HuH-7 (cell line): ENCODE results near the gene ZBTB46.
"Not testable (repeated sequence)": the region's sequence is repeated elsewhere in the genome, so short reads cannot be mapped to it uniquely, and the experiment has no call there.

Experiments
- DNase-seq: peaks from one replicate; pipeline ENCODE4 v3.0.0; 2011; ENCODE audit warnings: low spot score

ZBTB46 gene

GRCh38 chr20:63858393-63859165 lies 27.5 kb upstream of the ZBTB46 start:
- peak; percentile 79 for DNase-seq

DNA sequence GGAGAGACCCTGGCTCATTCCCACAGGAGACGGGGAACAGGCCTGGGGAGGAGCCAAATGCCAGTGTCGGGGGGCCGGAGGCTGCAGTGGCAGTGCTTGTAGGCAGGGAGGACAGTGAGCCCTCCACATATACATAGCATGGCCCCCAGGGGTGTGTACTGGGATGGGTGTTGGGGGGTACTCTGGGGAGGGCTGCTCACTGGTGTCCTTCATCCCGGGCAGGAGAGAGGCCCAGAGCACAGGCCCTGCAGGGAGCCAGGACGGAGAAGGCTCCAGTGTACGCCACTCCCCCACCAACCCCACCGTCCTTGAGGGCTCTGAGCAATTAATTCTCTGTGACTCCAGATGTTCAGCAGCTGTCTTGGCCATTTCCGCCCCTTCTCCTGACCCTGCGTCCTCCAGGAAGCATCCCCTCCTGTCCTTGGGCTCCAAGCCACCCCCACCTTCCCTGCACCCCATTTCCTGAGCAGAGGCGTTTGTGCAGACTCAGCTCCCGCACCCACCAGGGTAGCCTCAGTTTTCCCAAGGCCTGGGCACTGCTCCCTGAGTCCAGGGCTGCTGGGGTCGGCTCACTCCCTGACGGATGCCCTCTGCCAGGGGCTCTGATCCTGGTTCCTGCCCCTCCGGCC lies 26.8 kb upstream of the ZBTB46 start:
- no peak for DNase-seq

GRCh38 chr20:63856098-63856511 lies 25.0 kb upstream of the ZBTB46 start:
- DNase-seq, result no peak

DNA sequence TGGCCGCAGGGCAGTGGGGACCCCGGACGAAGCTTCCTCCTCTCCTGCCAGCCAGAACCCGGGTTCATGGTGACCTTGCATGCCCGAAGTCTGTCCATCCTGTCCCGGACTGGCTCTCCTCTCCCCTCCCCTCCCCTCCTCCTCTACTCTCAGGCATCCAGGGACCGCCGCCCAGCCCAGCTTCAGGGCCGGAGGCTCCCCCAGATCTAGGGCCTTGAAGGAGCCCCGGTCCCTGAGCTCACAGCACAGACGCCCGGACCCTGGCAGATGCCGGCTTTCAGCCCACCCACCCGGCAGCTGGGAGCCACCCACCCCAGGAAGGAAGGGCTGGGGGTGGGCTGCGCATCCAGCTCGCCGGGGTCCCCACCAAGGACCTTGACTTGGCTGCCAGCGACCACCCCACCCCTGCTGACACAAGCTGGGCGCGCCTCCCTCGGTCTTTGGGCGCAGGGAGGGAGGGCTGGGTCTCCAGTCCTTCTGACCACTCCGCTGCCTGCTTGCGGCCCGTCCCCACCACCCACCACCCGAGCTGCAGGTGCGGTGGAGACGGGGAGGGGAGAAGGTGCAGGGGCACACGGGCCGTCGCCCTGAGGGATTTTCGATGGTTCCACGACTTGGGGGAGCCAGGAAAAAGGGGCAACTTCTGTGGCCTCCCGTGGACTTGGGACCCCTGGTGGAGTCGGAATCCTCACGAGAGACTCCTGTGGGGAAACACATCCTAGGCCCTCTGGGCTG lies 24.5 kb upstream of the ZBTB46 start:
- DNase-seq, result no peak

- no peak for DNase-seq
Observed at GRCh38 chr20:63854766-63855362, 23.8 kb upstream of the ZBTB46 start.

GRCh38 chr20:63854069-63854765 lies 23.2 kb upstream of the ZBTB46 start:
- DNase-seq, result no peak

- DNase-seq, result not testable (repeated sequence)
Observed at GRCh38 chr20:63853733-63854068, 22.6 kb upstream of the ZBTB46 start.

DNA sequence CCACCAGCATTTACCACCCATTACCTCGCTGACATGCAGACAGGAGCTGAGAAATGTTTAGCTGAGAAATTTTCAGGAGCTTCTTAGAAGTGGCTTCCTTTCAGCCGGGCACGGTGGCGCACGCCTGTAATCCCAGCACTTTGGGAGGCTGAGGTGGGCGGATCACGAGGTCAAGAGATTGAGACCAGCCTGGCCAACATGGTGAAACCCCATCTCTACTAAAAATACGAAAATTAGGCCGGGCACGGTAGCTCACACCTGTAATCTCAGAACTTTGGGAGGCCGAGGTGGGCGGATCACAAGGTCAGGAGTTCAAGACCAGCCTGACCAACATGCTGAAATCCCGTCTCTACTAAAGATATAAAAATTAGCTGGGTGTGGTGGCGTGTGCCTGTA lies 20.5 kb upstream of the ZBTB46 start:
- not testable (repeated sequence) for DNase-seq

DNA sequence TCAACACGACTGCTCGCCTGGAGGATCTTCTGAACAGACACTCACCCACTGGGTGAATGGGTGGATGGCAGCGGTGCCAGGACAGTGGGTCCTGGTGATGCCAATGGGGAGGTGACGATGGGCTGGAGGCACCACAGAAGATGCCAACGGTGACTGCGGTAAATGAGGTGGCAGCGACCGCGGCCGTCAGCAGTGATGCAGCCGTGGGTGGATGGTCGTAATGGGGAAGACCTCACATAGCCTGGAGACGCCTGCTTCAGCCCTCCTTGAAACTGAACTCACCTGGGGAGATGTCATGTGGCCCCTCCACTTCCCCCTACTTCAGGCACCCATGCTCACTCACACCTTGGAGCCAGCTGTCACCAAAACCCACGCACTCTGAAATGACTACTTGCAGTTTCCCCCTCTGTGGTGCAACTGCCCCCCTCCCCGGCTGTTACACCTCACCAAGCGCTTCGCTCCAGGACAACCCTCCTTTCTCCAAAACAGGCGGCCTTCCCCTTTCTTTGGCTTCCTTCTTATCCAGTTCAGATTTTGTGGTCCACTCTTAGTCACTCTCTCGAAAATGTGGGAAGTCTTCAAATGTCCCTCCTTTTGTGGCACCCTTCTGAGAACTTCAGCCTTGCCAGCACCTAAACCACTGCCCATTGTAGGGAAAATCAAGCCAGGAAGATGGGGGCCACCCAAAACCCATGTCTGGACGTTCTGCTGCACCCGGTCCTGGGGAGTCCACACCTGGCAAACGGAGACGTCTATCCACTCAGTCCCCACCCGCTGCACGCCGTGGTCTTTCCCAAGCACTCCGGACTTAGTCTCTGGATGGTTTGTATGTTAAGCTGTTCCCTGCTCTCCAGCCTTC lies 19.9 kb upstream of the ZBTB46 start:
- DNase-seq, result no peak

DNA sequence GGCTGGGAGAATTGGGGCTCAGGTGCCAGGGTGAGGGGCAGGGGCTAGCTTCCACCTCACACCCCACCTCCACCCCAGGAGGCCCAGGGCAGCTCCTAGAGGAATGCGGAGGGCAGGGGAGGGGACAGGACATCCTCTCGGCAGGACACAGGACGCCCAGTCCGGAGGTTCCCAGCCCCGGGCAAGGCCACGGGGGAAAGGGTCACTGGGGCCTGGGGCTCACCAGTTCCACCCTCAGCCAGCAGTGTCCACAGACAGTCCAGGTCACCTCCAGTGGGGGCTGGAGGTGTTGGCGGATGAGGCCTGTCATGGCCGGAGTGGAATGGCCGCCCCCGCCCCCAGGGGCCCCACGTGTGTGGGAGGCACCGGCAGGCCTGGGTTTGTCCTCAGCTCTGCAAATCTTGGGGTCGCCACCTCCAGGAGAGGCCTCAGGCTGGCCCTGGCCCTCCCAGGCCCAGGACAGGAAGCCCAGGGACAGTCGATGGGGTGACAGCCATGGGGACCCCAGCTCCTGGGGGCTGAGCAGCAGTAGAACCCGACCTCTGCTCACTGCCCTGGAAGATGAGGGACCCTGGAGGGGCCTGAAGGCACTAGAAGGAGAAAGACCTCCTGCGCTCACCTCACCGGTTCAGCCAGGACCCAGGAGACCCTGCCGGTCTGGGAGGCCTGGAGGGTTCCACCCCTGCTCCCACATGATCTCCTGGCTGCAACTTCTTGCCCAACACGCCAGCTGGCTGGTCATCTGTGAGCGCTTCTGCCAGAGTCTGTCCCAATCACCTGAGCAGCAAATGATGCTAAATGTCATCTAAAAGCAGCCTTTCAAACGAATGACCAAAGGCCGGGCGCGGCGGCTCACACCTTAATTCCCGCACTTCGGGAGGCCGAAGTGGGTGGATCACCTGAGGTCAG lies 17.2 kb upstream of the ZBTB46 start:
- no peak for DNase-seq

GRCh38 chr20:63847237-63848002 lies 16.4 kb upstream of the ZBTB46 start:
- DNase-seq, result no peak

GRCh38 chr20:63846888-63847236 lies 15.8 kb upstream of the ZBTB46 start:
- DNase-seq, result no peak

GRCh38 chr20:63846128-63846771 lies 15.2 kb upstream of the ZBTB46 start:
- peak; percentile 91 for DNase-seq

DNA sequence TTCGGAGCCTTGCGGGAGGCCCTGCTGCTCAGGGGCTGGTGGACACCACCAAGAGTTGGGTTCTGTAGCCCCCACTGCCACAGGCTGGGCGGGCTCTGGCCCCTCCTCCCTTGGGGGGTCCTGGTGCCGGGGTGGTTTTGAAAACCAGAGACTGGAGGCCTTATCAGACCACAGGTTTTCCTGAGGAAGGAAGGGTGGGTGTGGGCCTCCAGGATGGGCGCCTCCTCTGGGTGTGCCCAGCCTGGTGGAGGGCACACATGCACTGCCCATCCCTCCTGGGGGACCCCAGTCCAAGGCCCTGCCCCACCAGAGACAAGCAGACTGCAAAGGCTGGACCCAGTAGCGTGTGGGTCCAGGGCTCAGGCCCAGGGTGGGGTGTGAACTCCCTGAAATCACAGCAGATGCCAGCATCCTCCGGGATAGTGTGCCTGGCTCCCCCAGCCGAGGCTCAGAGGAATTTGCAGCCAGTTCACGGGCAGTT lies 13.5 kb upstream of the ZBTB46 start:
- DNase-seq, result no peak

DNA sequence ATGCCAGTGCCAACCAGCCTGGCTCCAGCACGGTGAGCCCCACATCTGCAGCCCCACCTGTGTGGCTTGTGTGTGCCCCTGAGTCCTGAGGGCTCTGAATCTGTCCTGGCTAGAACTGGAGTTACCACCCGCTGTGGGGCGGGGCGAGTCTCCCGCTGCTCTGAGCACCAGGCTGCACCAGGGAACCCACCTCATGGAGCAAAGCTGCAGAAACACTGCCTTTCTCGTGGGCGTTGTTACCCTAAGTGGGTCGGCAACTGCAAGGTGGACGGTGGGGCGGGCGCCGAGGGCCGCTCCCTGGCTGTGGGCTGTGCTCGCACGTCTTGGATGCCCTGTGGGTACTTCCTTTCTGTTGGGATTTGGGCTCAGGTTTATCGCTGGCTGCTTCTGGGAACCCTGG lies 12.7 kb upstream of the ZBTB46 start:
- no peak for DNase-seq

GRCh38 chr20:63843222-63843621 lies 12.2 kb upstream of the ZBTB46 start:
- no peak for DNase-seq

- DNase-seq, result no peak
Observed at GRCh38 chr20:63842258-63842657, 11.2 kb upstream of the ZBTB46 start.

- DNase-seq, result no peak
Observed at GRCh38 chr20:63840405-63840828, 9.4 kb upstream of the ZBTB46 start.

GRCh38 chr20:63839620-63840019 lies 8.6 kb upstream of the ZBTB46 start:
- no peak for DNase-seq
